ENCODE data around the gene CCDC7.
"Not testable (repeated sequence)": the region's sequence is repeated elsewhere in the genome, so short reads cannot be mapped to it uniquely, and the experiment has no call there.

Gene CCDC7

DNA sequence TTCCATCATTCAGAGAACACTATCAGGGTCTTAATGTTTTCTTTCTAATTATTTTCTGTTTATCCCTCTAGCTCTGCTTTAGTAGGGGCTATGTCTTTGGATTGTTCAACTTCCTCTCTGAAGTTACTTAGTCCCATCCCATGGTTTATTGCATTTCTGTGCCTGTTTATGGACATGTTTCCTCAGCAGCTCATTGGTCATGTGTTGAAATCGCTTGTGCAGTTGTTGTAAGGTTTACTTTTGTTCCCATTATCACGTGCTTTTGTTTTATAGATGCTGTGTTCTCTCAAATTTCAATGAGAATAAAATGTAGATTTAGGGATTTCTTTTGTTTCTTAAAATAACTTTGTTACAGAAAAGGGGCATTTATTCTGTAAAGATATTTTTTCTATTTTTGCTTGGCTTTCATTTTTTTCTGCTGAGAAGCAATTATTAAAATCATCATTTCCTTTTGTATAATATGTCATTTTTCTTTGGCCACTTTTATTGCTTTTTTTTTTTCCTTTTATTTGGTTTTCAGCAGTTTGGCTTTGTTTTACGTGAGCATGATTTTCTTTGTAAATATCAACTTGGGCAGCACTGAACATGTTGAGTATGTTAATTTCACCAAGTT lies 110.9 kb downstream of the CCDC7 start:
- Mint-ChIP-seq H3K4me3 (no peak overlapping the region), H3K36me3 (peaks cover 9% of the 10 kb centered on the region), H3K27me3 (no peaks in the 10 kb centered on the region), H3K27ac (no peak overlapping the region), H3K4me1 (peaks cover 10% of the 10 kb centered on the region), H3K9me3 (peaks cover 14% of the 10 kb centered on the region)
- CTCF ChIA-PET = no interaction called here
- no peak for DNase-seq

GRCh38 chr10:32562695-32563094 lies 116.8 kb downstream of the CCDC7 start:
- H3K27me3 Mint-ChIP-seq, H3K36me3 Mint-ChIP-seq, H3K4me1 Mint-ChIP-seq, CTCF ChIA-PET, H3K27ac Mint-ChIP-seq, H3K4me3 Mint-ChIP-seq, DNase-seq: not testable (repeated sequence)
- peaks cover 12% of the 10 kb centered on the region for H3K9me3 Mint-ChIP-seq

- no peaks in the 10 kb centered on the region for H3K27me3 Mint-ChIP-seq
- no peak overlapping the region for H3K4me3 Mint-ChIP-seq
- no peaks in the 10 kb centered on the region for H3K9me3 Mint-ChIP-seq
- H3K27ac Mint-ChIP-seq = no peak overlapping the region
- no peaks in the 10 kb centered on the region for H3K36me3 Mint-ChIP-seq
- CTCF ChIA-PET = no interaction called here
- H3K4me1 Mint-ChIP-seq = no peaks in the 10 kb centered on the region
- no peak for DNase-seq
These were observed 131.5 kb downstream of the CCDC7 start for GRCh38 chr10:32577448-32577847.

DNA sequence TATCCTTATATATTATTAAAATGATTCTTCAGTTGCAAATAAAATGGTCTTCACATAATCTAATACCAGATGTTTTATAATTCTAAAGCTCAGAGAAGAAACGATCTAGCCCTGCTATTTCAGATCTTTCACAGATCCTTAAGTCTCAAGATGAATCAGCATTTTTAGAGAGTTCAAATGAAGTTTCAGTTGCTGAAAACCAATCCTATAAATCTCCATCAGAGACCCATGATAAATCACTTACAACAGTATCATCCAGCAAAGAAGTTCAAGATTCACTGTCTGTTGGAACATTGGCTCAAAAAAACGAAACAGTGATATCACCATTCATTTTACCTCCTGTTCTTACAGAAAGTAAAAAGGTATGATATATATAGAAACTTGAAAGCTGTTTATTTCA lies 137.0 kb downstream of the CCDC7 start:
- H3K27me3 Mint-ChIP-seq = no peaks in the 10 kb centered on the region
- H3K4me3 Mint-ChIP-seq = no peak overlapping the region
- H3K27ac Mint-ChIP-seq = no peak overlapping the region
- no peaks in the 10 kb centered on the region for H3K4me1 Mint-ChIP-seq
- CTCF ChIA-PET = no interaction called here
- DNase-seq = no peak
- peaks cover 4% of the 10 kb centered on the region for H3K36me3 Mint-ChIP-seq
- H3K9me3 Mint-ChIP-seq = peaks cover 5% of the 10 kb centered on the region

DNA sequence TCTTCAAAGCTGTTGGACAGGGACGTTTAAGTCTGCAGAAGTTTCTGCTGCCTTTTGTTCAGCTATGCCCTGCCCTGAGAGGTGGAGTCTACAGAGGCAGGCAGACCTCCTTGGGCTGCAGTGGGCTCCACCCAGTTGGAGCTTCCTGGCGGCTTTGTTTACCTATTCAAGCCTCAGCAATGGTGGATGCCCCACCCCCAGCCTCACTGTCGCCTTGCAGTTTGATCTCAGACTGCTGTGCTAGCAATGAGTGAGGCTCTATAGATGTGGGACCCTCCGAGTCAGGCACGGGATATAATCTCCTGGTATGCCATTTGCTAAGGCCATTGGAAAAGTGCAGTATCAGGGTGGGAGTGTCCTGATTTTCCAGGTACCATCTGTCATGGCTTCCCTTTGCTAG lies 152.1 kb downstream of the CCDC7 start:
- H3K27me3 Mint-ChIP-seq, H3K36me3 Mint-ChIP-seq, H3K4me1 Mint-ChIP-seq, H3K4me3 Mint-ChIP-seq, CTCF ChIA-PET, H3K27ac Mint-ChIP-seq, DNase-seq: not testable (repeated sequence)
- H3K9me3 Mint-ChIP-seq = peaks cover 20% of the 10 kb centered on the region

DNA sequence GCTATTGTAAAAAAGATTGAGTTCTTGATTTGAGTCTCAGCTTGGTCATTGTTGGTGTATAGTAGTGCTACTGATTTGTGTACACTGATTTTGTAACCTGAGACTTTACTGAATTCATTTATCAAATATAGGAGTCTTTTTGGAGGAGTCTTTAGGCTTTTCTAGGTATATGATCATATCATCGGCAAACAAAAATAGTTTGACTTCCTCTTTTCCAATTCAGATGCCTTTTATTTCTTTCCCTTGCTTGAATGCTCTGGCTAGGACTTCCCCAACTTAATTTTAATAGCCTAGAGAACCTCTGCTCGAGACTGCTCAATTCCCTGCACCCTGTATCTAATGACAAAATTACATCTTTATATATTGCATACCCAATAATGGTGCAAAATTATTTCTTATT lies 154.4 kb downstream of the CCDC7 start:
- Mint-ChIP-seq H3K4me3 (no peak overlapping the region), H3K27ac (no peak overlapping the region), H3K27me3 (no peaks in the 10 kb centered on the region), H3K9me3 (peaks cover 20% of the 10 kb centered on the region), H3K36me3 (peaks cover 10% of the 10 kb centered on the region), H3K4me1 (no peaks in the 10 kb centered on the region)
- no peak for DNase-seq
- CTCF ChIA-PET = no interaction called here

GRCh38 chr10:32601562-32601961 lies 155.6 kb downstream of the CCDC7 start:
- Mint-ChIP-seq H3K36me3 (peaks cover 10% of the 10 kb centered on the region), H3K9me3 (peaks cover 20% of the 10 kb centered on the region)
- not testable (repeated sequence) for DNase-seq, H3K27me3 Mint-ChIP-seq, H3K27ac Mint-ChIP-seq, H3K4me3 Mint-ChIP-seq, H3K4me1 Mint-ChIP-seq
- CTCF ChIA-PET = interaction anchor here (1.2 kb wide), 1 partner anchor 26 kb away, joined by 3 read pairs; no protein-coding TSS in a partner anchor

GRCh38 chr10:32605787-32606186 lies 159.8 kb downstream of the CCDC7 start:
- Mint-ChIP-seq H3K36me3 (peaks cover 10% of the 10 kb centered on the region), H3K9me3 (peaks cover 14% of the 10 kb centered on the region), H3K27ac (no peak overlapping the region), H3K4me1 (no peaks in the 10 kb centered on the region), H3K27me3 (no peaks in the 10 kb centered on the region), H3K4me3 (no peak overlapping the region)
- DNase-seq = no peak
- CTCF ChIA-PET = no interaction called here

DNA sequence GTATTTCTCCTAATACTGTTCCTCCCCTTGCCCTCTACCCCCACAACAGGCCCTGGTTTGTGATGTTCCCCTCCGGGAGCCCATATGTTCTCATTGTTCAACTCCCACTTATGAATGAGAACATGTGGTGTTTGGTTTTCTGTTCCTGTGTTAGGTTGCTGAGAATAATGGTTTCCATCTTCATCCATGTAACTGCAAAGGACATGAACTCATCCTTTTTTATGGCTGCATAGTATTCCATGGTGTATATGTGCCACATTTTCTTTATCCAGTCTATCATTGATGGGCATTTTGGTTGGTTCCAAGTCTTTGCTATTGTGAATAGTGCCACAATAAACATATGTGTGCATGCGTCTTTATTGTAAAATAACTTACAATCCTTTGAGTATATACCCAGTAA lies 164.6 kb downstream of the CCDC7 start:
- DNase-seq, H3K4me1 Mint-ChIP-seq, H3K27me3 Mint-ChIP-seq, H3K4me3 Mint-ChIP-seq, H3K27ac Mint-ChIP-seq, H3K36me3 Mint-ChIP-seq, CTCF ChIA-PET: not testable (repeated sequence)
- peaks cover 23% of the 10 kb centered on the region for H3K9me3 Mint-ChIP-seq

GRCh38 chr10:32616438-32616837 lies 170.5 kb downstream of the CCDC7 start:
- H3K4me1 Mint-ChIP-seq = peaks cover 4% of the 10 kb centered on the region
- no peaks in the 10 kb centered on the region for H3K36me3 Mint-ChIP-seq
- H3K4me3 Mint-ChIP-seq = no peak overlapping the region
- no peaks in the 10 kb centered on the region for H3K27me3 Mint-ChIP-seq
- DNase-seq = no peak
- no peak overlapping the region for H3K27ac Mint-ChIP-seq
- H3K9me3 Mint-ChIP-seq = peaks cover 28% of the 10 kb centered on the region
- CTCF ChIA-PET = no interaction called here

GRCh38 chr10:32618482-32618881 lies 172.5 kb downstream of the CCDC7 start:
- no peaks in the 10 kb centered on the region for H3K27me3 Mint-ChIP-seq
- no peak for DNase-seq
- peaks cover 4% of the 10 kb centered on the region for H3K4me1 Mint-ChIP-seq
- CTCF ChIA-PET = interaction anchor here (0.6 kb wide), 1 partner anchor 47 kb away, joined by 3 read pairs; no protein-coding TSS in a partner anchor
- no peaks in the 10 kb centered on the region for H3K36me3 Mint-ChIP-seq
- no peak overlapping the region for H3K4me3 Mint-ChIP-seq
- H3K27ac Mint-ChIP-seq = peak overlapping the region; percentile 58
- H3K9me3 Mint-ChIP-seq = peaks cover 18% of the 10 kb centered on the region

DNA sequence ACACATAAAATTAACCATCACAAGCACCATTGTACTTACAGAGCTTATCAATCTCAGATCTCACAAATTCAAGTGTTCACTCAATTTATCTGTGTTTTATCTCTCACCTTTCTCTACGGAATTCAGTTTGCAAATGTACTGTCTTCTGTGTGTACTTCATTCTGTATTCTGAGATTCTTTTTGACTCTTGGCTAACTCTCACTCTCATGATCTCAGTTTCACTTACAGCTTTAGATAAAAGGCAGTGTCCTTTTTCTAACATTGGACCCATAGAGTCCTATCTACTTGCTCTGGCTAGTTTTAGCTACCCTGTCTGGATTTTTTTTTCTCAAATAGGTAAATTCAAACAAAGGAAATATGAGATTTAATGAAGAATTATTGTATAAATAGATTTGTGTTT lies 176.0 kb downstream of the CCDC7 start:
- Mint-ChIP-seq H3K9me3 (peaks cover 3% of the 10 kb centered on the region), H3K36me3 (peaks cover 2% of the 10 kb centered on the region), H3K27me3 (no peaks in the 10 kb centered on the region), H3K27ac (no peak overlapping the region), H3K4me3 (no peak overlapping the region), H3K4me1 (peaks cover 4% of the 10 kb centered on the region)
- no peak for DNase-seq
- CTCF ChIA-PET = no interaction called here

DNA sequence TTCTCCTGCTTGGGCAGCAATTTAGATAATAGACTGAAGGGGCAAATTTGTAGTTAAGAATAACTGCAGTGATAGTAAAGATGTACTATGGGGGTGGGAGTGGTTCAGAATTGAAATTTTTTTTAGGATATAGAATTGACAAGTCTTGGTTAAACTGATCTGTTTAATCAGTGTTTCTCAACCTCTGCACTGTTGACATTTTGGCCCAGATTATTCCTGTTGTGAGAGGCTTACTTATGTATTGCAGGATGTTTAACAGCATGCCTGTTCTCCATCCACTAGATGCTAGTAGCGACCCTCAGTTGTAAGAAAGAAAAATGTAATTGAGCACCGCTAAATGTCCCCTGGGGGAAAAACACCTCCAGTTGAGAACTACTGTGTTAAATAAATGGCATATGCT lies 176.5 kb downstream of the CCDC7 start:
- peaks cover 4% of the 10 kb centered on the region for H3K4me1 Mint-ChIP-seq
- H3K27ac Mint-ChIP-seq = no peak overlapping the region
- H3K27me3 Mint-ChIP-seq = no peaks in the 10 kb centered on the region
- CTCF ChIA-PET = no interaction called here
- no peak for DNase-seq
- H3K4me3 Mint-ChIP-seq = no peak overlapping the region
- peaks cover 3% of the 10 kb centered on the region for H3K9me3 Mint-ChIP-seq
- H3K36me3 Mint-ChIP-seq = peaks cover 2% of the 10 kb centered on the region

GRCh38 chr10:32627183-32627582 lies 181.2 kb downstream of the CCDC7 start:
- CTCF ChIA-PET = no interaction called here
- H3K9me3 Mint-ChIP-seq = no peaks in the 10 kb centered on the region
- no peaks in the 10 kb centered on the region for H3K4me1 Mint-ChIP-seq
- DNase-seq = no peak
- H3K27ac Mint-ChIP-seq = no peak overlapping the region
- peaks cover 2% of the 10 kb centered on the region for H3K36me3 Mint-ChIP-seq
- H3K27me3 Mint-ChIP-seq = no peaks in the 10 kb centered on the region
- H3K4me3 Mint-ChIP-seq = no peak overlapping the region

- no peak overlapping the region for H3K27ac Mint-ChIP-seq
- H3K36me3 Mint-ChIP-seq = peaks cover 4% of the 10 kb centered on the region
- H3K4me3 Mint-ChIP-seq = no peak overlapping the region
- no peaks in the 10 kb centered on the region for H3K27me3 Mint-ChIP-seq
- CTCF ChIA-PET = no interaction called here
- H3K9me3 Mint-ChIP-seq = no peaks in the 10 kb centered on the region
- H3K4me1 Mint-ChIP-seq = no peaks in the 10 kb centered on the region
- no peak for DNase-seq
These were observed 184.0 kb downstream of the CCDC7 start for GRCh38 chr10:32629910-32630309.

DNA sequence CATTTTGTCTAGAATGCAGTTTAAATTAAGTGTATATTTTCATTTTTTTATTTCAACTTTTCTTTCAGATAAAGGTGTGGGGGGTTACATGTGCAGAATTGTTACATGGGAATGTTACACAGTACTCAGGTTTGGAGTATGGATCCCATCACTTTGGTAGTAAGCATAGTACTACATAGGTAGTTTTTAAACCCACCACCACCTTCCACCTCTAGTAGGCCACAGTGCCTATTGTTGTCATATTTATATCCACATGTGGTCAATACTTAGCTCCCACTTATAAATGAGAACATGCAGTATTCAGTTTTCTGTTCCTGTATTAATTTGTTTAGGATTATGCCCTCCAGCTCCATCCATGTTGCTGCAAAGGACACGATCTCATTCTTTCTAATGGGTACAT lies 200.6 kb downstream of the CCDC7 start:
- Mint-ChIP-seq H3K27ac (no peak overlapping the region), H3K36me3 (no peaks in the 10 kb centered on the region), H3K4me3 (no peak overlapping the region), H3K27me3 (no peaks in the 10 kb centered on the region), H3K9me3 (peaks cover 11% of the 10 kb centered on the region), H3K4me1 (peaks cover 6% of the 10 kb centered on the region)
- no peak for DNase-seq
- CTCF ChIA-PET = no interaction called here
